Adrenal gland (tissue), 12 donors: ENCODE data around the gene KRTAP12-3. TPM values are rescaled to one million over a fixed set of nuclear protein-coding genes. Genes with fewer than 3 reads are reported as not detected.

Source experiments
- DNase-seq, 7 donors: peaks; one replicate each; pipeline ENCODE4 v3.0.0-alpha.2; 2019 to 2020
- H3K27ac ChIP-seq, 5 donors: fragments of 200-600 bp; sonication (generic) in 4 of 5; 1 replicate in 3 of 5; 2 replicates in 2 of 5; pipeline versions ENCODE4 v1.5.1 to v1.8.0; 2016 to 2020; ENCODE audit warnings: mild to moderate bottlenecking in 1 of 5
- H3K27me3 ChIP-seq: fragments of 200-600 bp; 2 replicates; pipeline ENCODE4 v1.8.0; 2021
- H3K36me3 ChIP-seq, 2 donors: fragments of 200-600 bp; replicated peaks in 1 of 2; 1 replicate in 1 of 2; 2 replicates in 1 of 2; pipeline versions ENCODE4 v1.5.1 to v1.8.0; 2018 to 2022
- H3K4me1 ChIP-seq, 2 donors: fragments of 200-600 bp; replicated peaks in 1 of 2; 1 replicate in 1 of 2; 2 replicates in 1 of 2; pipeline versions ENCODE4 v1.5.1 to v1.8.0; 2018 to 2021
- H3K4me3 ChIP-seq, 4 donors: fragments of 200-600 bp; sonication (generic) in 3 of 4; one replicate each; pipeline ENCODE4 v1.5.1; 2016 to 2018
- H3K9me3 ChIP-seq, 3 donors: fragments of 200-600 bp; sonication (generic) in 1 of 3; replicated peaks in 1 of 3; 1 replicate in 2 of 3; 2 replicates in 1 of 3; pipeline versions ENCODE4 v1.5.1 to v1.8.0; 2016 to 2021
- POLR2A ChIP-seq, 2 donors: fragments of 450-650 bp; IDR thresholded peaks; one replicate each; pipeline ENCODE4 v1.6.1; 2017; ENCODE audit warnings: antibody characterized with exemption in 2 of 2, mild to moderate bottlenecking in 2 of 2, moderate library complexity in 1 of 2
- WGBS, 4 donors: extraction: QIAGEN DNeasy Blood & Tissue Kit in 2 of 4; methylation state at CpG; one replicate each; pipeline versions ENCODE4 v1.1.5 to v1.1.7; 2013 to 2017; 5-methylcytosine and 5-hydroxymethylcytosine counted together
- intact Hi-C, 2 donors: fragments of 100-400 bp; cut with DNase I; formaldehyde crosslinking; loops; one replicate each; pipeline versions ENCODE4 v1.14.1 to v1.15.0; 2022 to 2023
- polyA plus RNA-seq, 3 donors: library from polyadenylated mRNA; stranded (reverse); fragments of 200-250 nt in 2 of 3; fragments of 350-450 nt in 1 of 3; fragmentation: Illumina TruSeq in 1 of 3; extraction: RNeasy Lipid Tissue Mini Kit (QIAGEN cat#74804) in 1 of 3; gene quantifications; one replicate each; pipeline ENCODE4 v1.2.3, GENCODE V29; 2013 to 2014
- total RNA-seq, 9 donors: library from RNA; depleted of rRNA in 4 of 9; stranded (reverse); fragments of >200 nt in 4 of 9; fragments of 120-200 nt in 1 of 9; fragmentation: NEBNext Ultra II Directional in 1 of 9; extraction: Animal tissue kit (Norgen Biotek cat#: 25700) in 1 of 9; gene quantifications; one replicate each; pipeline versions ENCODE4 v1.1.0 to v1.2.4, GENCODE V29; 2013 to 2023
- TF ChIP-seq, protein P1 (sequence below), 6 experiments: fragments of 450-650 bp in 4 of 6; fragments of 200-600 bp in 2 of 6; sonication (generic) in 1 of 6; IDR thresholded peaks; 1 replicate in 5 of 6; 2 replicates in 1 of 6; pipeline versions ENCODE4 v1.5.1 to v1.8.0; 2016 to 2021; ENCODE audit warnings: antibody characterized with exemption in 6 of 6, mild to moderate bottlenecking in 2 of 6, moderate library complexity in 1 of 6
- donor health status: healthy with polysubstance abuse.
- donor health status: Bipolar disorder and iron deficiency.
- donor health status: DM: yes; HTN: yes; CAD: no.
- donor health status: DM: no; HTN: no; CAD: no.
- donor health status: DM: no; HTN: no; CAD: no.
- donor health status: DM: yes; HTN: yes; CAD: no.

The KRTAP12-3 gene
- total and polyA plus RNA-seq, 12 donors: not detected

GRCh38 chr21:44702973-44703730, 45.4 kb downstream of the KRTAP12-3 start:
- H3K4me1 ChIP-seq: no peaks in the 10 kb centered on the region
- DNase-seq: peak in 1 of 7 donors; percentile 34
- no peaks in the 10 kb centered on the region for H3K36me3 ChIP-seq
- H3K9me3 ChIP-seq: no peaks in the 10 kb centered on the region
- intact Hi-C loops: no loop called here
- WGBS, 4 donors: 55 to 66% (median 61%) methylated on average over 14 to 16 of the region's 16 CpGs
- H3K27ac ChIP-seq: no peak overlapping the region
- peaks cover 72% of the 10 kb centered on the region for H3K27me3 ChIP-seq
- TF ChIP-seq, protein P1, sequence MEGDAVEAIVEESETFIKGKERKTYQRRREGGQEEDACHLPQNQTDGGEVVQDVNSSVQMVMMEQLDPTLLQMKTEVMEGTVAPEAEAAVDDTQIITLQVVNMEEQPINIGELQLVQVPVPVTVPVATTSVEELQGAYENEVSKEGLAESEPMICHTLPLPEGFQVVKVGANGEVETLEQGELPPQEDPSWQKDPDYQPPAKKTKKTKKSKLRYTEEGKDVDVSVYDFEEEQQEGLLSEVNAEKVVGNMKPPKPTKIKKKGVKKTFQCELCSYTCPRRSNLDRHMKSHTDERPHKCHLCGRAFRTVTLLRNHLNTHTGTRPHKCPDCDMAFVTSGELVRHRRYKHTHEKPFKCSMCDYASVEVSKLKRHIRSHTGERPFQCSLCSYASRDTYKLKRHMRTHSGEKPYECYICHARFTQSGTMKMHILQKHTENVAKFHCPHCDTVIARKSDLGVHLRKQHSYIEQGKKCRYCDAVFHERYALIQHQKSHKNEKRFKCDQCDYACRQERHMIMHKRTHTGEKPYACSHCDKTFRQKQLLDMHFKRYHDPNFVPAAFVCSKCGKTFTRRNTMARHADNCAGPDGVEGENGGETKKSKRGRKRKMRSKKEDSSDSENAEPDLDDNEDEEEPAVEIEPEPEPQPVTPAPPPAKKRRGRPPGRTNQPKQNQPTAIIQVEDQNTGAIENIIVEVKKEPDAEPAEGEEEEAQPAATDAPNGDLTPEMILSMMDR (IDR thresholded peaks at IDR 0.05): no peak
- no peak for TF ChIP-seq POLR2A (IDR thresholded peaks at IDR 0.05)
- no peak overlapping the region for H3K4me3 ChIP-seq

- Histone ChIP-seq H3K27me3 (peaks cover 73% of the 10 kb centered on the region), H3K9me3 (no peaks in the 10 kb centered on the region), H3K4me3 (no peak overlapping the region), H3K36me3 (no peaks in the 10 kb centered on the region), H3K4me1 (no peaks in the 10 kb centered on the region), H3K27ac (no peak overlapping the region)
- 35 to 59% (median 41%) methylated on average over 6 to 13 of the region's 13 CpGs for WGBS, 4 donors
- peak in 1 of 7 donors; percentile 5 for DNase-seq
- intact Hi-C loops: no loop called here
- TF ChIP-seq, protein P1 (IDR thresholded peaks at IDR 0.05): no peak
- TF ChIP-seq POLR2A (IDR thresholded peaks at IDR 0.05): no peak
These were observed 46.3 kb downstream of the KRTAP12-3 start for GRCh38 chr21:44703731-44704635.

- intact Hi-C loops: no loop called here
These were observed 46.9 kb downstream of the KRTAP12-3 start for GRCh38 chr21:44704636-44705001.

More at GRCh38 chr21:44704636-44705001, 46.9 kb downstream of the KRTAP12-3 start:
- DNase-seq: peak in 2 of 7 donors; percentile 0 to 2
- H3K4me1 ChIP-seq: no peaks in the 10 kb centered on the region
- no peak overlapping the region for H3K4me3 ChIP-seq
- no peak overlapping the region for H3K27ac ChIP-seq
- peaks cover 75% of the 10 kb centered on the region for H3K27me3 ChIP-seq
- WGBS, 4 donors: 13 to 20% (median 18%) methylated on average over 3 to 13 of the region's 13 CpGs
- no peaks in the 10 kb centered on the region for H3K36me3 ChIP-seq
- no peaks in the 10 kb centered on the region for H3K9me3 ChIP-seq
- TF ChIP-seq POLR2A (IDR thresholded peaks at IDR 0.05): no peak
- TF ChIP-seq, protein P1 (IDR thresholded peaks at IDR 0.05): no peak
